Activated naive CD8-positive, alpha-beta T cell (primary cell): ENCODE results near the gene REN.
A peak's percentile ranks its signal among the peaks of the same experiment; 100 is the strongest.

Experiments used
- H3K27ac Mint-ChIP-seq: one replicate; pipeline ENCODE4 v1.8.0; 2021; ENCODE audit warnings: mixed read lengths
- H3K27me3 Mint-ChIP-seq: one replicate; pipeline ENCODE4 v1.8.0; 2021; ENCODE audit warnings: mixed read lengths
- H3K36me3 Mint-ChIP-seq: one replicate; pipeline ENCODE4 v1.8.0; 2021; ENCODE audit warnings: mixed read lengths
- H3K4me1 Mint-ChIP-seq: one replicate; pipeline ENCODE4 v1.8.0; 2021; ENCODE audit warnings: low read depth, mixed read lengths
- H3K4me3 Mint-ChIP-seq: one replicate; pipeline ENCODE4 v1.8.0; 2021; ENCODE audit warnings: mild to moderate bottlenecking, mixed read lengths
- H3K9me3 Mint-ChIP-seq: one replicate; pipeline ENCODE4 v1.8.0; 2021; ENCODE audit warnings: low read depth, mixed read lengths

REN gene

DNA sequence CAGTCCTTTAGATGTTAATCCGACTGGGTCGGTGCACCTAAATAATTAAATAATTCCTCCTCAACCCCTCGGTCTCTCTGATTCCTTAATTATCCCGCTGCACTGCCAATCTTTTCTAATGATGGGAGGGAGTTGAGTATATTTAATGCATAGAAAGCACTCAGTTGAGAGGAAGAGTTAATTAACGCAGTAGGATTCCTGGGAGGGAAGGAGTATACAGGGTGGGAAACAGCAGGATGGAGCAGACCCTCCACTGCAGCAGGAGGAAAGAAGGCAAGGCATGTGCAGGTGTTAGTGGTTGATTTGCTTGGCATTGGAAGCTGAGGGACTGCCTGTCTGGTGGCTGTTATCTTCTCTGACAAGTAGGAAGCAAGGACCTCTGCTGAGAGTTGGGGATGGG is 9.9 kb upstream of the REN start:
- H3K9me3 Mint-ChIP-seq: peaks cover 9% of the 10 kb centered on the region
- H3K27ac Mint-ChIP-seq: no peak overlapping the region
- H3K27me3 Mint-ChIP-seq: no peaks in the 10 kb centered on the region
- H3K36me3 Mint-ChIP-seq: peaks cover 9% of the 10 kb centered on the region
- no peak overlapping the region for H3K4me3 Mint-ChIP-seq
- H3K4me1 Mint-ChIP-seq: no peaks in the 10 kb centered on the region

DNA sequence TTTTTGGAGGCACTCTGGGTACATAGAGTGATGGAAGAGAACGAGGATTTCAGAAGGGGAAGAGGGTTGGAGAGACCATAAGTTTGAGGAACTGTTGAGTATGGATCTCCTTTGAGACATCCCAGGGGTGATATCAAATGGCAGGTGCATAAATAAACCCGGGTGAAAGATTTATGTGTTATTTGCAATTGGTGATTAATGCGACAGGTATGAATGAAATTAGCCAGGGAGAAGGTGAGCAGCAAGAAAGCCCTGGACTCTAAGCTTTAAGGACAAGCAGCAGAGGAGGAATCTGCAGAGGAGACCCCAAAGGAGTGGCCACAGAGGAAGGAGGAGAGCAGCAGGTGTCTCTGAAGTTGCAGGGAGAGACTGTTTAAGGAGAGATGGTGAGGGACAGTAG is 8.8 kb upstream of the REN start:
- Mint-ChIP-seq H3K36me3 (peaks cover 13% of the 10 kb centered on the region), H3K4me1 (no peaks in the 10 kb centered on the region), H3K27ac (no peak overlapping the region), H3K4me3 (no peak overlapping the region), H3K27me3 (no peaks in the 10 kb centered on the region), H3K9me3 (peaks cover 16% of the 10 kb centered on the region)

DNA sequence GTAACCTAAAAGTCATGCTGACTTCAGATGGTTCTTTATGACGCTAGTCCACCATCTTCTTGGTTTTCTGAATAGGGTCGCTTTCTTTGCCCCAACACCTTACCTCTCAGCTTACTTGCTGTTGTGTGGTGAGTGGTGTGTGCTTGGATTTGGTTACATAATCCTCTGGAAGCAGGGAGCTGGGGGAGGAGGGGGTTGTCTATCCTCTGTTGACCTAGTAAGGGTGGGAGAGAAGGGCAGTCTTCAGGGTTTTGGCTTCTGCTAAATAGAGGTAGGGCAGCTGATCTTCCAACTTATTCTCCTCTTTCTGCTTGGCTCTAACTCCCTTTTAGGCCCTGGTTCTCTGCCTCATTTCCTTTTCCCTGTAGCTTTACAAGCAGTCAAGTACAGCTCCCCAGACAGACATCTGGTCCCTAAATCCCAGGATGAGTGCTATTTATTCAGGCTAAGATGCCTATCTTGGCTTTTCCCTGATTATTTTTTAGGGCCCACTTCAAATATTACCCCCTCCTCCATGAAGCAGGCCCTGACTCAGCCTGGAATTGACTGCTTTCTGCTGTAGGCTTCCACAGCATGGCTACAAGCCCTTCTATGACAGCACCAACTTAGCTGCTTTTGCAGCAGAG is 6.4 kb upstream of the REN start:
- no peaks in the 10 kb centered on the region for H3K27me3 Mint-ChIP-seq
- peaks cover 17% of the 10 kb centered on the region for H3K36me3 Mint-ChIP-seq
- H3K9me3 Mint-ChIP-seq: peaks cover 20% of the 10 kb centered on the region
- no peak overlapping the region for H3K27ac Mint-ChIP-seq
- H3K4me3 Mint-ChIP-seq: no peak overlapping the region
- H3K4me1 Mint-ChIP-seq: no peaks in the 10 kb centered on the region

DNA sequence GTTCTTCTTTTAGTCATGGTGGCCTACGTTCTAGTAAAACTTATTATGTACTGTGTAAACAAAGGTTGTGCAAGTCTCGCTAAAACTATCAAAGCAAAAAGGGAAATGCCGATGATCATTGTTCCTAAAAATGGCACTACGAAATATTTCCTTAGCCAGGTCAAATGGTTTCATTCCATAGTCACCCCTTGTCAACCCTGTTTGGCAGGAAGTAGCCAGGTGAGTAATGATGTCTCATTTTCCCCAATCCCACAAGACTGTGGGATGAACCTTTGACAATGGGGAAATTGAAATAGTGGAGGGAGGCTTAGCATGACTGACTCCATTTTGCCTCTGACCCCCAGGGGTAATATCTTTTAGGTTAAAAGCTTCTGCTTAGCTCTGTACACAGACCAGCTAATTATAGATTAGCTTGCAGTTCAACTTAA is 5.6 kb upstream of the REN start:
- Mint-ChIP-seq H3K27ac (no peak overlapping the region), H3K4me3 (no peak overlapping the region), H3K9me3 (peaks cover 23% of the 10 kb centered on the region), H3K36me3 (peaks cover 19% of the 10 kb centered on the region), H3K4me1 (no peaks in the 10 kb centered on the region), H3K27me3 (no peaks in the 10 kb centered on the region)

DNA sequence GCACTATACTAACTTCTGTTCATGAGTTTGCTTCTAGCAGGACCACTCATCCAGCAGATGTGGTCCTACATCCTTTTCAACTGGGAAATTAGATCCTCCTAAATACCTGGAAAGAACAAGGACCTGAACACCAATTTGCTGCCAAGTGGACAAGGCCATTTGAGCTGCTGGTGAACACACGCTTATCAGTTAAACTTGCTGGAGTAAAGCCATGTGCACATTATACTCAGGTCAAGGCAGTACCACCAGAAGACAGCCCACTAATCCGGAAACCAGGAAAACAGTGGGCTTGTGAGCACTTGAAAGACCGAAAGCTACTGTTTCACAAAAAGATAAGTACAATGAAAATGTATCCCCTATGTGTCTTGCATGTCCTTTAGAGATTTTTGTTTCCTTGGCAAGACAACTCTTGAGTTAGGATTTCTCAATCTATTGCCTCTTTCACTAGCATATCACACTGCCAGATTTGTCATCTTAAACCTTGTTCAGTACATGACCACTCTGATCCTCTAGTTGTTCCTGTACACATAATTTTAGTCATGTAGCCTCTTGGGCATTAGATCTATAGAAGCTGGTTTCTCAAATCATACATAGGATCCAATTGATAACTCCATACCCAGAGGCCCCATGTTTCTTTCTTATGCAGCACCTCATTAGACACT is 4.5 kb upstream of the REN start:
- no peak overlapping the region for H3K4me3 Mint-ChIP-seq
- H3K9me3 Mint-ChIP-seq: peaks cover 23% of the 10 kb centered on the region
- no peaks in the 10 kb centered on the region for H3K27me3 Mint-ChIP-seq
- H3K4me1 Mint-ChIP-seq: no peaks in the 10 kb centered on the region
- H3K36me3 Mint-ChIP-seq: peaks cover 19% of the 10 kb centered on the region
- no peak overlapping the region for H3K27ac Mint-ChIP-seq

DNA sequence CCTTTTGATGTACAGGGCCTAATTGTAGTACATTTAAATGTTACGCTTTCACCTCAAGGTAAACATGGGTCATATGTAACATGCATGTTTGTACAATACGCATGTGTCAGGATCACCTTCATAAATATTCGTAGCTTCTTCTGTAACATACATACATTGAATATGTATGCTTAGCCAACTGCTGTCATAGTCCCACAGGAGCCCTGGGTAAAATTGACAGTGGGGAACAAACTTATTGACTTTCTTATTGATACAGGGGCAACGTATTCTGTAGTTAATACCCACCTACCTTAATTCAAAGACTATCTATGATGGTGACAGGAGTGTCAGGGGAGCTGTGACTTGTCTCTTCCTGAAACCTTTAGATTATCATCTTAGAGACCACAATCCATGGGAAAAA is 3.7 kb upstream of the REN start:
- no peaks in the 10 kb centered on the region for H3K4me1 Mint-ChIP-seq
- peaks cover 19% of the 10 kb centered on the region for H3K36me3 Mint-ChIP-seq
- no peak overlapping the region for H3K4me3 Mint-ChIP-seq
- peaks cover 3% of the 10 kb centered on the region for H3K27me3 Mint-ChIP-seq
- H3K9me3 Mint-ChIP-seq: peaks cover 23% of the 10 kb centered on the region
- no peak overlapping the region for H3K27ac Mint-ChIP-seq

DNA sequence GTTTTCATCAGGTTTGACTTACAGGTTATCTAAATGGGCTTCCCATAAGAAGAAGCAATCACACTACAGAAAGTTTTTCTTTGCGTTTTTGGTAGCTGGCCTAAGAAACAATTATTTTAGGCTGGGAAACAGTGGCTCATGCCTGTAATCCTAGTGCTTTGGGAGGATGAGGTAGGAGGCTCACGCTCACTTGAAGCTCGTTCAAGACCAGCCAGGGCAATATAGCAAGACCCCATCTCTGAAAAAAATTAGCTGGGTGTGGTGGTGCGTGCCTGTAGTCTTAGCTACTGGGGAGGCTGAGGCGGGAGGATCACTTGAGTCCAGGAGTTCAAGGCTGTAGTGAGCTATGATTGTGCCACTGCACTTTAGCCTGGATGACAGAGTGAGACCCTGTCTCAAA is 1.6 kb upstream of the REN start:
- peaks cover 3% of the 10 kb centered on the region for H3K27me3 Mint-ChIP-seq
- no peaks in the 10 kb centered on the region for H3K4me1 Mint-ChIP-seq
- H3K9me3 Mint-ChIP-seq: peaks cover 23% of the 10 kb centered on the region
- no peak overlapping the region for H3K4me3 Mint-ChIP-seq
- H3K36me3 Mint-ChIP-seq: peaks cover 14% of the 10 kb centered on the region
- no peak overlapping the region for H3K27ac Mint-ChIP-seq

DNA sequence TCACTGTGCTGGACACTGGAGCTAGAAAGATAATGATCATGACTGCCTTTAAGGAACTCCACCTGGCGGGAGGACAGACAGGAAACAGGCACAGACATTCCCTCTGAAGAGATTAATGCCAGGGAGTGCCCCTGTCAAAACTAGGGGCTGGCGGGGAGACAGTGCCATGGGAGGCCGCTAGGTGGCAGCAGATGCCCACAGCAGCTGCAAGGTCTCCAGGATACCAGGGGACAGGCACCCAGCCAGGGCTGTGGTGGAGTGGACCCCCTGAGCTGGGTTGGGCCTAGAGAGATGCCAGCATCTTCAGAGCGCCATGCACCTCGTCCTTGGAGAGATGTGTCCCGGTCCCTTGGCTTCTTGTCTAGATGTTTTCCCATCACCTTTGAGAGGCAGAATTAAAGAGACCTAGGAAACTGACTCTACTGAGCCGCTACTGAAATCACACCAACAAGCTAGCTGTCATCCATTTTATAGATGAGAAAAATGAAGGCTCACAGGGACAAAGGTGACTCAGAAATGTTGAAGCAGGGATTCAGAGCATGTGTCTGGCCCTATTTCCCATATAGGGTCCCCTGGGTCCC is 3.6 kb downstream of the REN start:
- no peak overlapping the region for H3K4me3 Mint-ChIP-seq
- peaks cover 4% of the 10 kb centered on the region for H3K27me3 Mint-ChIP-seq
- peaks cover 4% of the 10 kb centered on the region for H3K9me3 Mint-ChIP-seq
- peaks cover 2% of the 10 kb centered on the region for H3K36me3 Mint-ChIP-seq
- no peak overlapping the region for H3K27ac Mint-ChIP-seq
- no peaks in the 10 kb centered on the region for H3K4me1 Mint-ChIP-seq

DNA sequence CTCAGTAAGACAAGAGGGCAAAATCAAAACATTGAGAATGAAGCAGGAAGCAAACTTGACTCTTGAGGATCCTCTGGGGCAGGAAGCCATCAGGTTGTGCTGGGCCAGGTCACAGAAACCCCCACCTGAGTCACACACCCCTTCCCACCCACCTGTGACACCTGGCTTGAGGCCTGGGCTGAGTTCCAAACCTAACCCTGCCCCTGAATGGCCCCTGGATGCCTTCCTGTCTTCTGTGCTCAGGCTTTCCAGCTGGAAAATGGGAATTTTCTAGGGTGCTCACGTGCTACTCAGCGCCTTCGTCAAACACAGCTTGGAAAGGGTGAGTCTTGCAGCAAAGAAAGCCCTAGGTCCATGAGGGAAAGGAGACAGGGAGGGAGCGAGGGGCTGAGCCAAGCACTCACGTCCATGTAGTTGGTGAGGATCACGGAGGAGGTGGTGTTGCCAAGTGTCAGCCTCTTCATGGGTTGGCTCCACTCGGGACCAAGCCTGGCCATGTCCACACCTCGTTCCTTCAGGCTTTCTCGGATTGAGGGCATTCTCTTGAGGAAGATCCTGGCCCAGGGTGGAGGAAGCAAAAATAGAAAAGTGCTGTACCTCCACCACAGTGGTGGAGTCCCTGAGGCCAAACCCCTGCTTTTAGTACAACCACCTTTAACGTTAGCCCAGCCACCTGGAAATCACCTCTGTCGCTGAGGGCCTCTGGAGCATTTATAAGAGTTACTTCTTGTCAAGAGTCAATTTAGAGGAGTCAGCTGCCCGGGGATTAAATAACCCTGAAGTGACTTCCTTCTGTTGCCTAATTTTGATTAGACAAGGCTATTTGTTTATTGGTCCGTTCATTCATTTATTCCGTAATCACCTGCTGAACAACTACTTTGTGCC is 4.3 kb downstream of the REN start:
- Mint-ChIP-seq H3K27ac (no peak overlapping the region), H3K36me3 (no peaks in the 10 kb centered on the region), H3K9me3 (no peaks in the 10 kb centered on the region), H3K4me3 (no peak overlapping the region), H3K27me3 (peaks cover 4% of the 10 kb centered on the region), H3K4me1 (no peaks in the 10 kb centered on the region)

DNA sequence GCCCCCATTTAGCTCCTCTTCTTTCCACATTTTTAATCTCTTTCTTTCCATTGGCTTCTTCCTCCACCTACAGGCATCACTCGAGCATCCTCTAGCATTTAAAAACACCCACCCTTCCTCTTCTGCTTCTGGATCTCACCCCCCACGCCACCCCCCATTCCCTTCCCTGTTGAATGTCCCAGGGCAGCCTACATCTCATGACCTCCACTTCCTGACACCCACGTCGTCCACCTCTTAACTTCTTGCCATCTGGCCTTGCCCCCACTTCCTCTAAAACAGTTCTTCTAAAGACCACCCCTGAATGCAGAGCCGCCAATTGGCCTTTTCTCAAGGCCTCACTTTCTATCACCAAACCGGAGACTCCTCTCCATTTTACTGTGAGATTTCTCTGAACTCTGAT is 8.2 kb downstream of the REN start:
- H3K4me3 Mint-ChIP-seq: no peak overlapping the region
- peaks cover 2% of the 10 kb centered on the region for H3K27me3 Mint-ChIP-seq
- no peaks in the 10 kb centered on the region for H3K4me1 Mint-ChIP-seq

DNA sequence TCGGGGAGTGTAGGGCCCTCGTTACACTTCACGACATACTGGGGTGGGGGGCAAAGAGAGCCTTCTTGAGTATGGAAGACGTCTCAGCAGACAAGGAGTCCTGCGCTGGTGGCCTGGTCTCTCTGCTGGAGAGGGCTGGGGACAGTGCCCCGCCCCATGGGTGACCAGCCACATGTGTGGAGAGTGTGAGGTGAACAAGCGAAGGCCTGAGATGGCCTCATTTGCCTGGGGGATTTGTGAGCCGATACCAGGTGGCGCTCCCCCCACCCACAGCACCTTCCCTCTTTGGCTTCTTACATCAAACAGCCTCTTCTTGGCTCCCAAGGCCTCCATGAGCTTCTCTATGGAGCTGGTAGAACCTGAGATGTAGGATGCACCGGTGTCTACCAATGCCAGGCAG is 10.3 kb downstream of the REN start:
- H3K27me3 Mint-ChIP-seq: no peaks in the 10 kb centered on the region
- H3K4me3 Mint-ChIP-seq: no peak overlapping the region
- no peaks in the 10 kb centered on the region for H3K9me3 Mint-ChIP-seq
- no peaks in the 10 kb centered on the region for H3K36me3 Mint-ChIP-seq
- no peaks in the 10 kb centered on the region for H3K4me1 Mint-ChIP-seq
- no peak overlapping the region for H3K27ac Mint-ChIP-seq

More for the DNA sequence above, 8.2 kb downstream of the REN start:
- no peaks in the 10 kb centered on the region for H3K36me3 Mint-ChIP-seq
- H3K9me3 Mint-ChIP-seq: no peaks in the 10 kb centered on the region
- no peak overlapping the region for H3K27ac Mint-ChIP-seq

DNA sequence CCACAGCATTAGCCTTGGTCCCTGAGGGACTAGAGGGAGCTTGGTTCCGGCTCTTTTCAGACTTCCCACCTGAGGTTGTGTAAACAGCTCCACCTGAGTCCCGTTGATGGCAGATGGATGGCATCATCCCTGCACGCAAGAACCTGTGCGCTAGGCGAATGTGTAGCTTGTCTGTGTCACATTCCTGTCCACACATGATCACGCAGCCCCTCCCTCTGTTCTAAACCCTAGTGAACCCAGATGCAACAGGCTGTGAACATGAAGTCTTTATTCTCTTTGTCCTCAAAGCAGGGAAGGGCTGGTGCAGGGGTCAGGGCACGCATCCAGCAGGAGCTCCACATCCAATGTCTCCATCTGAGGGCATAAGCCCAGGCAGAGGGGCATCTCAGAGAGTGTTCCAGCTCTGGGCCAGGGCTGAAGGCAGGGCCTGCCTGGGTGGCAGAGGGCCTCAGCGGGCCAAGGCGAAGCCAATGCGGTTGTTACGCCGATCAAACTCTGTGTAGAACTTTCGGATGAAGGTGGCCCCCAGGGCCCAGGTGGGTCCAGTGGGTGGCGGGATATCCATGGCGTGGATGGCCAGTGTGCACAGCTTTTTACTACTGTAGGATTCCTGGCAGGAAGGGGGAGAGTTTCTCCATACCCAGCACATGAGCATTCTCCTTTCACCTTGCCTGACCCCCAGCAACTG is 11.4 kb downstream of the REN start:
- no peak overlapping the region for H3K4me3 Mint-ChIP-seq
- no peak overlapping the region for H3K27ac Mint-ChIP-seq
- peaks cover 4% of the 10 kb centered on the region for H3K4me1 Mint-ChIP-seq
- H3K36me3 Mint-ChIP-seq: no peaks in the 10 kb centered on the region
- H3K27me3 Mint-ChIP-seq: no peaks in the 10 kb centered on the region
- no peaks in the 10 kb centered on the region for H3K9me3 Mint-ChIP-seq

DNA sequence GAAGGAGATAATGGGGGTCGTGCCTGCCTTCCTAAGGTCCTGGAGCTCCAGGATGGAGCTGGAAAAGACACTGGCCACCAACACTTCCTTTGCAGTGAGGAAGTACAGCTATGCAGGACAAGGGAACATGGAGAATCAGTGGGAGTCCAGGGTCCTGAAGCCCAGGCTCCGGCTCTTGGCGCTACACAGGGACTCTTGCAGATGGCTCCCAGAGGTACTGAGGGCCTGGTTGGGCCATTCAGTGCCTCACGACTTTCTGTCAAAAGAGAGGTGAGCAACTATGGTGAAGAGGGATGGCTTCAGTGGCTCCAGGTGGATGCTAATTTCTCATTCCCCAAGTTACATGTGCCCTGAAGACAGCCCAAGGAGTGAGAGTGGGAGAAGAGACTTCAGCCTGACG is 12.5 kb downstream of the REN start:
- Mint-ChIP-seq H3K9me3 (no peaks in the 10 kb centered on the region), H3K4me1 (peaks cover 4% of the 10 kb centered on the region), H3K27me3 (no peaks in the 10 kb centered on the region), H3K27ac (no peak overlapping the region), H3K4me3 (peak overlapping the region; percentile 20), H3K36me3 (no peaks in the 10 kb centered on the region)

DNA sequence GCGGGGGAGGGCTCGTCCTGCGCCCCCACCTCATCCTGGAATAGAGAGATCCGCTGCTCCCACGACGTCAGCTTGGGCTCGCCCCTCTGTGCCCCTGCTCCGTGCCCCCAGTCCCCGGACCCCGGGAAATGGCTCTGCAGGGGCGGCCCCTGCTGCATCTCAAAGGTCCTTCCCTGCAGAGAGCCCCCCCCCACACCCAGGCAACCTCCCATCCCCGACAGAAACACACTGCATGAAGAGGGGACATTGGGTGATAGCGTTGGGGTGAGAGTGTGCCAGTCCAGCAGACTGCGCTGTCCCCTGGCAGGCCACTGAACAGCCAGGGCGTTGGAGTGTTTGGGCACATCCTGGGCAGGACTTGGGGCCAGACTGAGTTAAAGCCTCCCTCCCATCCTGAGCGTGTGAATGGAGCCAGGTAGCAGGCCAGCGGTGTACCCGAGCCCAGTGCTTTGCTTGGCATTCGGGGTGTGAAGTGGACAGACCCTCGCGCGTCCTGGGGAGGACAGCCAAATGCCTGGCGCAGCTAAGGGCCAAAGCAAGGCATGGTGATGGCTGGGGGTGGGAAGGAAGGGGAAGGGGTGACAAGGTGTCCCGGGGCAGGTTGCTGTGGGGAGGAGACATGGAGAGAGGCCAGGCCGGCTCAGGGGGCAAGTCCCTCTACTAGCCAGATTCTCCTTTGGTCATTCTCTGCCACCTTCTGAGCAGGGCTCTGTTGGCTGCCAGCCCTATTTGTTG is 13.7 kb downstream of the REN start:
- Mint-ChIP-seq H3K27me3 (no peaks in the 10 kb centered on the region), H3K9me3 (no peaks in the 10 kb centered on the region)

More for the DNA sequence above, 13.7 kb downstream of the REN start:
- H3K4me3 Mint-ChIP-seq: peak overlapping the region; percentile 71
- H3K36me3 Mint-ChIP-seq: no peaks in the 10 kb centered on the region
- H3K4me1 Mint-ChIP-seq: peaks cover 4% of the 10 kb centered on the region
- peak overlapping the region; percentile 16 for H3K27ac Mint-ChIP-seq
